PC-9 (cell line): Measurements from ENCODE around the gene BPI. TPM values are rescaled to one million over a fixed set of nuclear protein-coding genes. Genes with fewer than 3 reads are reported as not detected.
A peak's percentile ranks its signal among the peaks of the same experiment; 100 is the strongest.

Experiments
- BruUV-seq: library from RNA; stranded (reverse); fragments of 400-500 nt; replicated peaks from 2 replicates; lab custom pipeline; 2021; lab: Mats Ljungman, UMichigan
- CTCF ChIA-PET: fragments of 300-600 bp; sonication (Branson Sonifier 250); formaldehyde crosslinking; loops from one replicate; lab custom pipeline; 2022; ENCODE audit warnings: antibody characterized with exemption; lab: Charles Lee
- POLR2A ChIA-PET: fragments of 300-600 bp; sonication (Branson Sonifier 250); formaldehyde crosslinking; loops from one replicate; lab custom pipeline; 2022; ENCODE audit warnings: antibody characterized with exemption; ENCODE audit not compliant: unreplicated experiment; lab: Charles Lee
- DNase-seq, 2 experiments: peaks; one replicate each; pipeline versions ENCODE4 v3.0.0 to v3.0.0-alpha.2; 2015 to 2022; ENCODE audit warnings: mixed read lengths in 1 of 2
- H2AFZ ChIP-seq: fragments of 200-600 bp; sonication (generic); 2 replicates; pipeline ENCODE4 v1.8.1; 2017; ENCODE audit warnings: antibody characterized with exemption
- H3F3A ChIP-seq: fragments of 200-600 bp; sonication (generic); 2 replicates; pipeline ENCODE4 v1.8.1; 2017; ENCODE audit warnings: antibody characterized with exemption, mild to moderate bottlenecking, low read depth; ENCODE audit not compliant: insufficient read depth
- H3K27ac ChIP-seq: fragments of 200-600 bp; sonication (generic); 2 replicates; pipeline ENCODE4 v1.6.1; 2016; ENCODE audit warnings: mixed run types
- H3K27me3 ChIP-seq: fragments of 200-600 bp; sonication (generic); 2 replicates; pipeline ENCODE4 v1.6.1; 2016; ENCODE audit warnings: low read depth, mixed run types; ENCODE audit not compliant: insufficient read depth
- H3K36me3 ChIP-seq: fragments of 200-600 bp; sonication (generic); 2 replicates; pipeline ENCODE4 v1.6.1; 2016; ENCODE audit warnings: low read depth, mixed run types
- H3K4me1 ChIP-seq: fragments of 200-600 bp; sonication (generic); replicated peaks from 2 replicates; pipeline ENCODE4 v1.6.1; 2016; ENCODE audit warnings: mixed run types; ENCODE audit not compliant: insufficient read depth
- H3K4me2 ChIP-seq: fragments of 200-600 bp; sonication (generic); 2 replicates; pipeline ENCODE4 v1.6.1; 2017; ENCODE audit warnings: mixed run types
- H3K4me3 ChIP-seq: fragments of 200-600 bp; sonication (generic); 2 replicates; pipeline ENCODE4 v1.6.1; 2016; ENCODE audit warnings: mixed run types
- H3K79me2 ChIP-seq: fragments of 200-600 bp; sonication (generic); 2 replicates; pipeline ENCODE4 v1.6.1; 2017; ENCODE audit warnings: low read depth, mixed run types
- H3K9me2 ChIP-seq: fragments of 200-600 bp; sonication (generic); 2 replicates; pipeline ENCODE4 v1.8.1; 2017; ENCODE audit warnings: mild to moderate bottlenecking; ENCODE audit not compliant: insufficient read depth
- H3K9me3 ChIP-seq: fragments of 200-600 bp; sonication (generic); 2 replicates; pipeline ENCODE4 v1.8.1; 2016; ENCODE audit warnings: low read depth; ENCODE audit not compliant: insufficient read depth
- H4K20me1 ChIP-seq: fragments of 200-600 bp; sonication (generic); 2 replicates; pipeline ENCODE4 v1.8.1; 2017; ENCODE audit not compliant: insufficient read depth
- CTCF ChIP-seq: fragments of 200-600 bp; sonication (generic); conservative IDR thresholded peaks from 2 replicates; pipeline ENCODE4 v1.6.1; 2017; ENCODE audit warnings: mixed run types, antibody characterized with exemption, mild to moderate bottlenecking, moderate library complexity
- EZH2 ChIP-seq: fragments of 200-600 bp; sonication (generic); IDR thresholded peaks from 2 replicates; pipeline ENCODE4 v1.8.0; 2017; ENCODE audit warnings: antibody characterized with exemption, low read depth
- intact Hi-C: fragments of 100-400 bp; cut with micrococcal nuclease; formaldehyde crosslinking; loops from one replicate; pipeline ENCODE4 v1.10.0; 2022; ENCODE audit not compliant: unreplicated experiment
- total RNA-seq: library from RNA; stranded (reverse); gene quantifications from 2 replicates; pipeline ENCODE4 v1.2.3, GENCODE V29; 2021

BPI gene
- total RNA-seq, 1 experiment from 2014 or later, result not detected

DNA sequence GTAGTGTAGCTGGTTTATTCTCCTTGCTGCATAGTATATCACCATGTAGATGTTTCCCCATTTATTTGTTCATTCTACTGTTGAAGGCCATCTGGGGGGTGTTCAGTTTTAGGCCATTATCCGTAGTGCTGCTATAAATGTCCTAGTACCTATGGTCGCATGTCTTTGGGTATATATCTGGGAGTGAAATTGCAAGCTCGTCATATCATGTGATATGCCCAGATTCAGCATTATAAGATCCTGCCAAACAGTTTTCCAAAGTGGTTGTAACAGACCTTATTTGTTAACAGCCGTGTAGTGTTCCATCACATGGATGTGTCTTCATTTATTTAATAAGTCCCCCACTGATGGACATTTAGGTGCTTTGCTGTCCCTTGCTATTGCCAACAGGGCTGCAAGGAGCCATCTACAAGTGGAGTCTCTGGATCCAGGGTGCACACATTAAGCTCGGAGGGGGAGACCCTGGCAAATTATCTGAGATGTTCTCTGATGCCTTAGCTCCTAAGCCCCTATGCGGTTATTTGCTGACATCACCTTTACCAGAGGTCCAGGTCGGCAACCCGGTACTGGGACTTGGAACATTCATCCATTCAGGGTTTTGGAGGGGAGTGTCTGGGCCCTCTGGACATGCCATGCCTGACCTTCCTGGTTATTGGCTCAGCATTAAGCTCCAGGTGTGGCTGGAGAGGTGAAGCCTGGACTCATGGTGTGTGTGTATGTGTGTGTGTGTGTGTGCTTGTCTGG is 59.2 kb downstream of the BPI start:
- no peaks in the 10 kb centered on the region for H3K4me1 ChIP-seq
- BruUV-seq, result no TSS peak
- ChIA-PET CTCF (no interaction called here), POLR2A (no interaction called here)
- no peaks in the 10 kb centered on the region for H3K9me3 ChIP-seq
- no peaks in the 10 kb centered on the region for H4K20me1 ChIP-seq
- no peaks in the 10 kb centered on the region for H3K9me2 ChIP-seq
- no peaks in the 10 kb centered on the region for H3K79me2 ChIP-seq
- no peaks in the 10 kb centered on the region for H3F3A ChIP-seq
- DNase-seq, result no peak
- no peak overlapping the region for H2AFZ ChIP-seq
- no peaks in the 10 kb centered on the region for H3K27me3 ChIP-seq
- TF ChIP-seq CTCF (no peak), EZH2 (no peak)
- intact Hi-C loops, result no loop called here
- H3K27ac ChIP-seq, result no peak overlapping the region
- no peak overlapping the region for H3K4me2 ChIP-seq
- H3K4me3 ChIP-seq, result no peak overlapping the region
- no peaks in the 10 kb centered on the region for H3K36me3 ChIP-seq

GRCh38 chr20:38369389-38369788 is 65.4 kb downstream of the BPI start:
- H3F3A ChIP-seq, result no peaks in the 10 kb centered on the region
- BruUV-seq, result no TSS peak
- H3K9me3 ChIP-seq, result no peaks in the 10 kb centered on the region
- no peaks in the 10 kb centered on the region for H3K4me1 ChIP-seq
- POLR2A ChIA-PET, result no interaction called here
- no peak overlapping the region for H3K4me3 ChIP-seq
- 0 out of 2 replicates have a peak overlapping the region, but pooled peaks have one; percentile 12 for H2AFZ ChIP-seq
- H3K36me3 ChIP-seq, result no peaks in the 10 kb centered on the region
- TF ChIP-seq CTCF, result no peak
- TF ChIP-seq EZH2, result no peak
- DNase-seq, result no peak
- H3K4me2 ChIP-seq, result peak overlapping the region; percentile 33; the same call in 1 of the 2 replicates
- H4K20me1 ChIP-seq, result no peaks in the 10 kb centered on the region
- H3K9me2 ChIP-seq, result no peaks in the 10 kb centered on the region
- intact Hi-C loops, result no loop called here
- H3K79me2 ChIP-seq, result no peaks in the 10 kb centered on the region
- H3K27ac ChIP-seq, result no peak overlapping the region
- peaks cover 44% of the 10 kb centered on the region for H3K27me3 ChIP-seq
- CTCF ChIA-PET, result no interaction called here

DNA sequence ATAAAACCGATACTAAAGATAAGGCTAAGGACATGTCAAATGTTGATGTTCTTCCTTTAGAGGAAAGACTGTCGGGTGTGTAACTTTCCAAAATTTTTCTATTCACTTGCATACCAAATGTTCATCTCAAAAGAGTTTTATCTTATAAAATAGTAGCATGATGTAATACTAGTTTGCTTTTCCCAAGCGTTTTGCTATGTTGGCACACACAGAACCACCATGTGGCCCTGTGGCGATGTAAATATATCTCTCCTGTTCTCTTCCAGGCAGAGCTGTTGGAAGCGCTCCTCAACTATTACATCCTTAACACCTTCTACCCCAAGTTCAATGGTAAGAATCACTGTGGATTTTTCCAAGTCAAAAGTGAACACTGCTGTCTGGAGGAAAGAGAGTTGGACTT is 68.8 kb downstream of the BPI start:
- TF ChIP-seq CTCF, result no peak
- TF ChIP-seq EZH2, result no peak
- H3F3A ChIP-seq, result no peaks in the 10 kb centered on the region
- no peaks in the 10 kb centered on the region for H3K9me3 ChIP-seq
- H3K79me2 ChIP-seq, result no peaks in the 10 kb centered on the region
- H3K4me1 ChIP-seq, result no peaks in the 10 kb centered on the region
- peaks cover 44% of the 10 kb centered on the region for H3K27me3 ChIP-seq
- intact Hi-C loops, result no loop called here
- CTCF ChIA-PET, result no interaction called here
- H3K27ac ChIP-seq, result no peak overlapping the region
- BruUV-seq, result no TSS peak
- POLR2A ChIA-PET, result no interaction called here
- H4K20me1 ChIP-seq, result no peaks in the 10 kb centered on the region
- no peaks in the 10 kb centered on the region for H3K36me3 ChIP-seq
- H3K4me2 ChIP-seq, result no peak overlapping the region
- no peaks in the 10 kb centered on the region for H3K9me2 ChIP-seq
- H3K4me3 ChIP-seq, result no peak overlapping the region
- DNase-seq, result no peak
- H2AFZ ChIP-seq, result no peak overlapping the region
